Measurements from ENCODE around the gene OTOR.

DNA sequence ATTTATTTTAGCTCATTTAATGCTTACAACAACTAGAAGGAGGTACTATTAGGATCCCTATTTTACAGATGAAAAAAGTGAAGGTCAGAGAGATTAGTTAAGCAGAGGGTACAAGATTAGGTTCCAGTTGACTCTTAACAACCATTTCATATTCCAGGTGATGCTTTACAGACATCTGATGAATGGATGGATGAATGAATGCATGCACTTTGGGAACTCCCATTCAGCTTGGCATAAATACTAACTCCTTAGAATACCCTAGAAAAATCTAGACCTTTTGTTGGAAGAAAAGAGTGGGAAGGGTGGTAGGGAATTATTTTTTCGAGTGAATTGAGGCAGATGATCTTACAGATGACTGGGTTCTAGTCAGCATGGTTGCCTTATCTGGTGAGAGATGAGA lies 19.1 kb upstream of the OTOR start:
- TF ChIP-seq EZH2 (IDR thresholded peaks at IDR 0.05; ENCODE audit: insufficient read depth, poor library complexity, severe bottlenecking) (no peak), EZH2phosphoT487 (IDR thresholded peaks at IDR 0.05; ENCODE audit: insufficient read depth, low read depth) (no peak)

Measured in GM23248 (cell line).